Mononuclear cell (primary cell): ENCODE data around the gene NTMT1. TPM values are rescaled to one million over a fixed set of nuclear protein-coding genes. Genes with fewer than 3 reads are reported as not detected.
"Not testable (repeated sequence)": the region's sequence is repeated elsewhere in the genome, so short reads cannot be mapped to it uniquely, and the experiment has no call there.

Experiments
- H3K27me3 ChIP-seq: 2 replicates; pipeline ENCODE4 v1.6.0; 2011; ENCODE audit warnings: low read length, control low read depth; ENCODE audit not compliant: insufficient read depth
- H3K4me1 ChIP-seq: 2 replicates; pipeline ENCODE4 v1.5.1; 2011; ENCODE audit warnings: mild to moderate bottlenecking, low read length, control low read depth; ENCODE audit not compliant: insufficient read depth
- H3K4me3 ChIP-seq: 2 replicates; pipeline ENCODE4 v1.5.1; 2011; ENCODE audit warnings: mild to moderate bottlenecking, low read length, moderate library complexity
- H3K9me3 ChIP-seq: 2 replicates; pipeline ENCODE4 v1.5.1; 2011; ENCODE audit warnings: low read depth, mild to moderate bottlenecking, control low read depth, low read length
- total RNA-seq: library from RNA; depleted of rRNA; stranded (reverse); fragments of >200 nt; gene quantifications from one replicate; pipeline ENCODE4 v1.2.3, GENCODE V29; 2012

NTMT1 gene
- total RNA-seq, 1 donor, result 22.0 TPM

GRCh38 chr9:129646654-129647053, 20.7 kb downstream of the NTMT1 start:
- no peak overlapping the region for H3K4me3 ChIP-seq
- H3K9me3 ChIP-seq, result no peaks in the 10 kb centered on the region
- peaks cover 5% of the 10 kb centered on the region for H3K4me1 ChIP-seq
- no peaks in the 10 kb centered on the region for H3K27me3 ChIP-seq

DNA sequence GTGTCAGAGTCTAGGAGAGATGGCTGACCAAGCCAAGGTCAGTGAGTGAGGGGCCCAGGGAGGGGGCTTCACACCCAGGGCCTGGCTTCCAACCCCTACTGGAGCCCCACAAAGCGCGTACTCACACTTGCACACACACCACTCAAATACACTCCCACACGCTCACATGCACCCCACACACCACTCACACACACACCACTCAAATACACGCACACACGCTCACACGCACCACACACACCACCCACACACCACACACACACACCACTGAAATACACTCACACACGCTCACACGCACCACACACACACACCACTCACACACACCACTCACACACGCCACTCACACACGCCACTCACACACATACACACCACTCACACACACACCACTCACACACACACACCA, 21.7 kb downstream of the NTMT1 start:
- Histone ChIP-seq H3K27me3 (no peaks in the 10 kb centered on the region), H3K9me3 (no peaks in the 10 kb centered on the region), H3K4me1 (peaks cover under 1% of the 10 kb centered on the region), H3K4me3 (no peak overlapping the region)

GRCh38 chr9:129648092-129648763, 22.3 kb downstream of the NTMT1 start:
- H3K27me3 ChIP-seq, result no peaks in the 10 kb centered on the region
- H3K4me1 ChIP-seq, result no peaks in the 10 kb centered on the region
- no peaks in the 10 kb centered on the region for H3K9me3 ChIP-seq
- no peak overlapping the region for H3K4me3 ChIP-seq

- H3K4me3 ChIP-seq, result no peak overlapping the region
Observed at GRCh38 chr9:129648764-129649115, 22.8 kb downstream of the NTMT1 start.

GRCh38 chr9:129649726-129650679, 24.0 kb downstream of the NTMT1 start:
- no peaks in the 10 kb centered on the region for H3K27me3 ChIP-seq
- H3K4me1 ChIP-seq, result no peaks in the 10 kb centered on the region
- H3K9me3 ChIP-seq, result no peaks in the 10 kb centered on the region
- no peak overlapping the region for H3K4me3 ChIP-seq

More at GRCh38 chr9:129648764-129649115, 22.8 kb downstream of the NTMT1 start:
- Histone ChIP-seq H3K9me3 (no peaks in the 10 kb centered on the region), H3K4me1 (no peaks in the 10 kb centered on the region), H3K27me3 (no peaks in the 10 kb centered on the region)

DNA sequence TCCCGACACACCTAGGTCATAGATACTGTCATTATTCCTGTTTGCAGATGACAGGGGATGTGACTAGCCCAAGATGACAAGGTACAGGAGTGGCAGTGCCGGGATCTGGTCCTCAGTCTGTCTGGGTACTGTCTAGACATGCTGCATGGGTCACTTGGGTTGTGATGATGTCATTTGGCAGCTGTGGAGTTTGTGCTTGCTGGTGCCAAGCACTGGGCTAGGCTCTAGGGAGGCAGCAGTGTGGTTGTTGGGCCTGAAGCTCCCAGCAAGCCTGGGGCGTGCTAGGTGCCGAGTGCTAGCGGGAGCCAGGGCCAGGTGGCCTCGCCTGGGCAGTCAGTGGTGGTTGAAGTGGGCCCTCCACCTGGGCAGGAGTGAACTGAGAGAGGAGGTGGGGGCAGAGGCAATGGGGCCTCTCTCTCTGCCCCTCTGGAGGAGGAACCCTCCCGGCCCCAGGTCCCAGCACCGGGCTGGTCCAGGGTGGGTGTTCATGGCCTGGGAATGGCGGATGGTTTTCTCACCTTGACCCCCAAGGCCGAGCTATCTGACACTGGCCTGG, 24.8 kb downstream of the NTMT1 start:
- H3K27me3 ChIP-seq, result no peaks in the 10 kb centered on the region
- H3K9me3 ChIP-seq, result no peaks in the 10 kb centered on the region
- no peak overlapping the region for H3K4me3 ChIP-seq
- no peaks in the 10 kb centered on the region for H3K4me1 ChIP-seq

- H3K4me3 ChIP-seq, result no peak overlapping the region
- H3K9me3 ChIP-seq, result no peaks in the 10 kb centered on the region
- H3K4me1 ChIP-seq, result no peaks in the 10 kb centered on the region
- no peaks in the 10 kb centered on the region for H3K27me3 ChIP-seq
Observed at GRCh38 chr9:129653823-129654553, 28.0 kb downstream of the NTMT1 start.

- Histone ChIP-seq H3K27me3 (no peaks in the 10 kb centered on the region), H3K4me1 (no peaks in the 10 kb centered on the region), H3K9me3 (no peaks in the 10 kb centered on the region), H3K4me3 (no peak overlapping the region)
Observed at GRCh38 chr9:129654554-129655040, 28.6 kb downstream of the NTMT1 start.

GRCh38 chr9:129655154-129655553, 29.2 kb downstream of the NTMT1 start:
- no peaks in the 10 kb centered on the region for H3K27me3 ChIP-seq
- no peaks in the 10 kb centered on the region for H3K9me3 ChIP-seq
- no peak overlapping the region for H3K4me3 ChIP-seq
- no peaks in the 10 kb centered on the region for H3K4me1 ChIP-seq

DNA sequence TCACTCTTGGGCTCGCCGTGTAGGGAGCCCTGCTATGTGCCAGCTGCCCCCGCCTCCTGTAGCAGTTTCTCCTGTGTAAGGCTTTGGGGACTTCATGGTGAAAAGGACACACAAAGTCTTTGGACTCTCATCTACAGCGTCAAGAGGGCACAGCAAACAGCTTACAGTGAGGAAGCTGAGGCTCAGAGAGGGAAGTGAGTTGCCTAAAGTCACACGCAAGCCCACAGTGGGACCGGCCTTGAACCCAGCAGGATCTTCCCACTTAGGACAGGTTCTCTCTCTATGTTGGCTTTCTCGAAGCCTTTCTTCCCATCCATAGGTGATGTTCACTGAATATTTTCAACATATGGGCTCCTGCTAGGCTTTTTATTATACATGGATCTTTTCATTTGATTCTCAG, 29.7 kb downstream of the NTMT1 start:
- Histone ChIP-seq H3K4me3 (no peak overlapping the region), H3K27me3 (no peaks in the 10 kb centered on the region), H3K4me1 (no peaks in the 10 kb centered on the region), H3K9me3 (no peaks in the 10 kb centered on the region)

DNA sequence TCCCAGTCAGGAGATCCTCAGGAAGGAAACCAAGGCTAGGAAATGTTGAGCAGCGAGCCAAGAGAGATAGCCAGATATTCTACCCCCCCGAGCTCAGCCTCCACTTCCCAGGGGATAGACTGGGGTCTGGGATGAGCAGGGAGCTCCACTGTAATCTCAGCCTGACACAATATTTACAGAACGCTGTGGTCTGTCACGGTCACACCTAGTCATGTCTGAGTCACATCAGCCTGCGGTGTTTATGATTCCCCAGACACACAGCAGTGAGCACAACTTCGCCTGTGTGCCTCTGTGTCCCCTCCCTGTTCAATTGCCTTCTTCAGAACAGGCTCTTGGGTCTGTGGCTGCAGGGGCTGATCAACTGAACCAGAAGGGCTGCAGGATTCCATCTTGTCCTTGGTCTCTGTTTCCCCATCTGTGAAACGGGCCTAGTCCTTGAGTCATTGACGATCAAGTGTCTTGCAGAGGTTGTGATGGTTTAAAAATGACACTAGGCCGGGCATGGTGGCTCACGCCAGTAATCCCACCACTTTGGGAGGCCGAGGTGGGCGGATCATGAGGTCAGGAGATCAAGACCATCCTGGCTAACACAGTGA, 30.9 kb downstream of the NTMT1 start:
- no peak overlapping the region for H3K4me3 ChIP-seq

GRCh38 chr9:129661029-129661428, 35.1 kb downstream of the NTMT1 start:
- H3K4me1 ChIP-seq, result no peaks in the 10 kb centered on the region
- no peak overlapping the region for H3K4me3 ChIP-seq
- no peaks in the 10 kb centered on the region for H3K27me3 ChIP-seq
- no peaks in the 10 kb centered on the region for H3K9me3 ChIP-seq

More for the DNA sequence above, 30.9 kb downstream of the NTMT1 start:
- Histone ChIP-seq H3K9me3 (no peaks in the 10 kb centered on the region), H3K27me3 (no peaks in the 10 kb centered on the region), H3K4me1 (no peaks in the 10 kb centered on the region)

DNA sequence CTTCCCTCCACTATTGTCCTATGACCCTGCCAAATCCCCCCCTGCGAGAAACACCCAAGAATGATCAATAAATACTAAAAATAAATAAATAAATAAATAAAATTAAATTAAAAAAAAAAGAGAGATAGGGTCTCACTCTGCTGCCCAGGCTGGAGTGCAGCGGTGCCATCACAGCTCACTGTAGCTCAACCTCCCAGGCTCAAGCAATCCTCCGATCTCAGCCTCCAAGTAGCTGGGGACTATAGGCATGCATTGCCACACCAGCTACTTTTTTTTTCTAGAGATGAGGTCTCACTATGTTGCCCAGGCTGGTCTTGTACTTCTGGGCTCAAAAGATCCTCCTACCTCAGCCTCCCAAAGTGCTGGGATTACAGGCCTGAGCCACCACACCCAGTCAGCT, 36.3 kb downstream of the NTMT1 start:
- H3K27me3 ChIP-seq, H3K9me3 ChIP-seq, H3K4me1 ChIP-seq, H3K4me3 ChIP-seq: not testable (repeated sequence)

DNA sequence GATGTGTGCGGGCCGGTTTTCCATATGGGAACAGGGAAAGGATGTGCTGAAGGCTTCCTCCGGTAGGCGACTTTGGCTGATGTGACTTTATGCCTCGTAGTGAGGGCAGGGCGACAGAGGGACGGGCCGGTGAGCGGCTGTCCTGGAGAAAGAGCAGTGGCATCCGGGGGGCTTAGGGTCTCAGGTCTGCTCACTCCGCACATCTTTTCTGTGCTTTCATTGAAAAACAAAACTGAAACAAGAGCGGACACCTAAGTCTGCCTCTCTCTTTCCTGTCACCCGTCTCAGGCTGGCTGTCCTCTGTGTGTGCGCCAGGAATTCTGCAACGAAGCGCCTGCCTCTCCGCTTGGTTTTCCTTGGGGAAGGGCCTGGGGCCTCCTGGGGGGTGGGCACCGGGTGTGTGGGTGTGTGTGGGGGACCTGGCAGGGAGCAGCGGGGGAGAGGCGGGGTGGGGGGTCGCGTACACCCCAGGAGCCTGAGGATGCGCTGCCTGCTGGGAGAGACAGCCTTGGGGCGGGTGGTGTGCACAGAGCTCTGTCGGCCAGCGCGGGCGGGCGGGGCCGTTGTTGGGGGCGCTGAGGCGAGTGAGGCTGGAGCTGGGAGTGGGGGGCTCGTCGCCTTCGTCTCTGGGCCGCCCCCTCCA, 38.9 kb downstream of the NTMT1 start:
- H3K4me3 ChIP-seq, result no peak overlapping the region
- peaks cover 5% of the 10 kb centered on the region for H3K27me3 ChIP-seq
- H3K9me3 ChIP-seq, result no peaks in the 10 kb centered on the region
- no peaks in the 10 kb centered on the region for H3K4me1 ChIP-seq
